ENCODE measurements around the gene IL37.
A peak's percentile ranks its signal among the peaks of the same experiment; 100 is the strongest.

The IL37 gene

GRCh38 chr2:112958428-112959108, 47.6 kb downstream of the IL37 start:
- H3K4me2 ChIP-seq (ENCODE audit: low read length), result no peak overlapping the region
- H3K36me3 ChIP-seq (ENCODE audit: control insufficient read depth, low read length), result no peaks in the 10 kb centered on the region
- H3K27me3 ChIP-seq (ENCODE audit: control insufficient read depth, low read length), result peaks cover 14% of the 10 kb centered on the region
- H3F3A ChIP-seq (ENCODE audit: control insufficient read depth, insufficient read depth), result no peaks in the 10 kb centered on the region
- H3K4me3 ChIP-seq (ENCODE audit: low read length), result no peak overlapping the region
- H3K27ac ChIP-seq (ENCODE audit: low read depth, low read length), result no peak overlapping the region
- H3K4me1 ChIP-seq (ENCODE audit: control insufficient read depth, low read length), result no peaks in the 10 kb centered on the region
- H3K9me3 ChIP-seq (ENCODE audit: control insufficient read depth, insufficient read depth, low read length), result no peaks in the 10 kb centered on the region
- H3K79me2 ChIP-seq (ENCODE audit: control insufficient read depth, low read length), result no peaks in the 10 kb centered on the region
- no peaks in the 10 kb centered on the region for H3K9me2 ChIP-seq (replicated peaks; ENCODE audit: control insufficient read depth, low read length)
- H4K20me1 ChIP-seq (ENCODE audit: control insufficient read depth, insufficient read depth, low read depth, low read length), result no peaks in the 10 kb centered on the region
- no peak for TF ChIP-seq EZH2phosphoT487 (IDR thresholded peaks at IDR 0.05; ENCODE audit: borderline replicate concordance, low read length)
- TF ChIP-seq, protein P1, sequence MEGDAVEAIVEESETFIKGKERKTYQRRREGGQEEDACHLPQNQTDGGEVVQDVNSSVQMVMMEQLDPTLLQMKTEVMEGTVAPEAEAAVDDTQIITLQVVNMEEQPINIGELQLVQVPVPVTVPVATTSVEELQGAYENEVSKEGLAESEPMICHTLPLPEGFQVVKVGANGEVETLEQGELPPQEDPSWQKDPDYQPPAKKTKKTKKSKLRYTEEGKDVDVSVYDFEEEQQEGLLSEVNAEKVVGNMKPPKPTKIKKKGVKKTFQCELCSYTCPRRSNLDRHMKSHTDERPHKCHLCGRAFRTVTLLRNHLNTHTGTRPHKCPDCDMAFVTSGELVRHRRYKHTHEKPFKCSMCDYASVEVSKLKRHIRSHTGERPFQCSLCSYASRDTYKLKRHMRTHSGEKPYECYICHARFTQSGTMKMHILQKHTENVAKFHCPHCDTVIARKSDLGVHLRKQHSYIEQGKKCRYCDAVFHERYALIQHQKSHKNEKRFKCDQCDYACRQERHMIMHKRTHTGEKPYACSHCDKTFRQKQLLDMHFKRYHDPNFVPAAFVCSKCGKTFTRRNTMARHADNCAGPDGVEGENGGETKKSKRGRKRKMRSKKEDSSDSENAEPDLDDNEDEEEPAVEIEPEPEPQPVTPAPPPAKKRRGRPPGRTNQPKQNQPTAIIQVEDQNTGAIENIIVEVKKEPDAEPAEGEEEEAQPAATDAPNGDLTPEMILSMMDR (IDR thresholded peaks at IDR 0.05; ENCODE audit: low read depth, low read length, poor library complexity, severe bottlenecking), result peak; percentile 90

DNA sequence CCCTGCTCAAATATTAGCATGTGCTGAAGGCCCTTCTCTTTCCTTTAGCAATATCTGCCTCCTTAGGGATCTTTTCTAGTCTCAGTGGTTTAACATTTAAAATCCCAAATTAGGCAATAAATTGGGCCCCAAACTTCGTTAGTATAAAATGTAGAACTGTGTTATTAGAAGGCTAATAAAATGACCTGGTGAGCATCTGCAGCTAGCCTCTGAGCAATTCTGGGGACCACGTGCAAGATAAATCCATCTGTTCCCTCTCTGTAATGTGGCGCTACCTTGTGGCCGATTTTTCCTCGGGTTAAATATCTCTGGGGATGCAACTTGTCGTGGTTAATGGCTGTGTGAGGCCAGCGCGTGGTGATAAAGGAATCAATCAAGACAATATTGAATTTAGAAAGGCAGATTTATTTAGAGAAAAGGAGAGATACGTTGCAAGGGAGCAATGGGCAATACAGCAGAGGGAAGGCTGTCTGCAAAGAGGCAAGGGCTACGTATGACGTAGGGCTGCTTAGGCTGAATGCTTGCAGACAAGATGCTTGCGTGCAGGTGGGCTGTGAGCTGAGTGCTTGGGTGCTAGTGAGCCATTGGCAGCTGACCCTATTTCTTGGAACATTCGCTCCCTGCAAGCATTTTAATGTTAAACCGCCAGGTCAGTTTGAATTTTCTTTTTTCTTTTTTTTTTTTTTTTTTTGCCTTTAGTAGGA, 48.3 kb downstream of the IL37 start:
- TF ChIP-seq EZH2phosphoT487 (IDR thresholded peaks at IDR 0.05; ENCODE audit: borderline replicate concordance, low read length), result no peak
- TF ChIP-seq, protein P1 (IDR thresholded peaks at IDR 0.05; ENCODE audit: low read depth, low read length, poor library complexity, severe bottlenecking), result no peak
- Histone ChIP-seq H3K27ac (ENCODE audit: low read depth, low read length) (no peak overlapping the region), H3F3A (ENCODE audit: control insufficient read depth, insufficient read depth) (no peaks in the 10 kb centered on the region), H3K9me2 (replicated peaks; ENCODE audit: control insufficient read depth, low read length) (no peaks in the 10 kb centered on the region), H3K4me3 (ENCODE audit: low read length) (no peak overlapping the region), H3K79me2 (ENCODE audit: control insufficient read depth, low read length) (no peaks in the 10 kb centered on the region), H3K36me3 (ENCODE audit: control insufficient read depth, low read length) (no peaks in the 10 kb centered on the region), H3K9me3 (ENCODE audit: control insufficient read depth, insufficient read depth, low read length) (no peaks in the 10 kb centered on the region), H4K20me1 (ENCODE audit: control insufficient read depth, insufficient read depth, low read depth, low read length) (no peaks in the 10 kb centered on the region), H3K4me1 (ENCODE audit: control insufficient read depth, low read length) (no peaks in the 10 kb centered on the region), H3K4me2 (ENCODE audit: low read length) (no peak overlapping the region), H3K27me3 (ENCODE audit: control insufficient read depth, low read length) (peaks cover 17% of the 10 kb centered on the region)

DNA sequence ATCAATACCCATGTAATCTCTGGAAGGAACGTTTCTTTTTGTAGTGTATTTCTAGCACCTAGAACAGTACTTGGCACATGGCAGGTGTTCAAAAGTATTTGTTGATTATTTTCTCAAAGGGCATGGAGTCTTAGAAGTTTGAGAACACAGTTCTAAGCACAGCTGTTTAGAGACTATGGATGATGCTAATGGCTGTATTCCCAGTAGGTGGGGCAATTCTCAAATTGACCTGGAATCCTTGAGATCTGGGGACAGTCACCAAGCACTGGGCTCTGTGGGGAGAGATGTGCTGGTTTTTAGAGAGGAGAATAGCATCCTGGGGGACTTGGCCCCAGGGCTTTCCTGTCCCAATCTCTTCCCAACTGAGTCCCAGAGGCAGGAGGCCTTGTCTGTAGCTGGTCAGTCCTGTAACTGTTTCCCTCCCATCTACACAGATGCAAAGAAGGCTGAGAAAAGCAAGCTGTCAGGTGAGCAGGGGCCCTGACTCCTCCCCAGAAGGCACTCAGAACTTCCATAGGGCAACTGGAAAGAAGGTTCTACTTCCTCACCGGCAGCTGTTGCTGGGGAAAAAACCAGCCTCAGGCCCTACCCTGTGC, 49.4 kb downstream of the IL37 start:
- Histone ChIP-seq H3K9me2 (replicated peaks; ENCODE audit: control insufficient read depth, low read length) (no peaks in the 10 kb centered on the region), H3F3A (ENCODE audit: control insufficient read depth, insufficient read depth) (no peaks in the 10 kb centered on the region), H3K4me1 (ENCODE audit: control insufficient read depth, low read length) (no peaks in the 10 kb centered on the region), H3K27ac (ENCODE audit: low read depth, low read length) (no peak overlapping the region), H4K20me1 (ENCODE audit: control insufficient read depth, insufficient read depth, low read depth, low read length) (no peaks in the 10 kb centered on the region), H3K4me3 (ENCODE audit: low read length) (no peak overlapping the region), H3K4me2 (ENCODE audit: low read length) (no peak overlapping the region), H3K9me3 (ENCODE audit: control insufficient read depth, insufficient read depth, low read length) (no peaks in the 10 kb centered on the region), H3K27me3 (ENCODE audit: control insufficient read depth, low read length) (peaks cover 15% of the 10 kb centered on the region), H3K79me2 (ENCODE audit: control insufficient read depth, low read length) (no peaks in the 10 kb centered on the region), H3K36me3 (ENCODE audit: control insufficient read depth, low read length) (no peaks in the 10 kb centered on the region)
- TF ChIP-seq, protein P1 (IDR thresholded peaks at IDR 0.05; ENCODE audit: low read depth, low read length, poor library complexity, severe bottlenecking), result no peak
- no peak for TF ChIP-seq EZH2phosphoT487 (IDR thresholded peaks at IDR 0.05; ENCODE audit: borderline replicate concordance, low read length)
